ENCODE results near the gene ZNF385A.

DNA sequence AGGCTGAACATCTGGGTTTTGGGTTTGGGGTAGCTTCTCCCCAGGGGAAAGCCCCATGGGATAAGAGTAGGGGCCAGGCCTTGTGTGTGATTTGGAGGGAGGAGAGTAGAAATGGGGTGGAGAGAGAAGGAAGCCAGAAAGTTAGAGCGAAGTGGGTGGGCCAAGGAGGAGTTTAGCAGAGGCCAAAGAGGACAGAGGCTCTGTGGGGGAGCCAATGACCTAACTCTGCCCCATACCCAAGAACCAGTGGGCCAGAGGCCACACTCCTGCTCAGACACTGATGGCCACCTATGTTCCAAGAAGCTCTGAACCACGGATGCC, 9.3 kb downstream of the ZNF385A start:
- TF ChIP-seq, protein P1, sequence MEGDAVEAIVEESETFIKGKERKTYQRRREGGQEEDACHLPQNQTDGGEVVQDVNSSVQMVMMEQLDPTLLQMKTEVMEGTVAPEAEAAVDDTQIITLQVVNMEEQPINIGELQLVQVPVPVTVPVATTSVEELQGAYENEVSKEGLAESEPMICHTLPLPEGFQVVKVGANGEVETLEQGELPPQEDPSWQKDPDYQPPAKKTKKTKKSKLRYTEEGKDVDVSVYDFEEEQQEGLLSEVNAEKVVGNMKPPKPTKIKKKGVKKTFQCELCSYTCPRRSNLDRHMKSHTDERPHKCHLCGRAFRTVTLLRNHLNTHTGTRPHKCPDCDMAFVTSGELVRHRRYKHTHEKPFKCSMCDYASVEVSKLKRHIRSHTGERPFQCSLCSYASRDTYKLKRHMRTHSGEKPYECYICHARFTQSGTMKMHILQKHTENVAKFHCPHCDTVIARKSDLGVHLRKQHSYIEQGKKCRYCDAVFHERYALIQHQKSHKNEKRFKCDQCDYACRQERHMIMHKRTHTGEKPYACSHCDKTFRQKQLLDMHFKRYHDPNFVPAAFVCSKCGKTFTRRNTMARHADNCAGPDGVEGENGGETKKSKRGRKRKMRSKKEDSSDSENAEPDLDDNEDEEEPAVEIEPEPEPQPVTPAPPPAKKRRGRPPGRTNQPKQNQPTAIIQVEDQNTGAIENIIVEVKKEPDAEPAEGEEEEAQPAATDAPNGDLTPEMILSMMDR (conservative IDR thresholded peaks at IDR 0.05; ENCODE audit: low read depth, low read length), result no peak
- TF ChIP-seq POLR2A (IDR thresholded peaks at IDR 0.05; ENCODE audit: low read depth, low read length) (no peak), CHD1 (IDR thresholded peaks at IDR 0.05; ENCODE audit: low read depth, low read length) (no peak), RFX5 (IDR thresholded peaks at IDR 0.05; ENCODE audit: low read depth, low read length) (no peak), MAFK (IDR thresholded peaks at IDR 0.05; ENCODE audit: low read depth, low read length) (no peak), BHLHE40 (IDR thresholded peaks at IDR 0.05; ENCODE audit: low read depth, low read length) (no peak), RAD21 (IDR thresholded peaks at IDR 0.05; ENCODE audit: low read length) (no peak), ELK1 (IDR thresholded peaks at IDR 0.05; ENCODE audit: borderline replicate concordance, low read depth, low read length) (no peak), FOS (IDR thresholded peaks at IDR 0.05; ENCODE audit: low read depth, low read length) (no peak), CEBPB (IDR thresholded peaks at IDR 0.05; ENCODE audit: low read depth, low read length) (no peak), SMC3 (IDR thresholded peaks at IDR 0.05; ENCODE audit: low read depth, low read length) (no peak), RCOR1 (IDR thresholded peaks at IDR 0.05; ENCODE audit: insufficient replicate concordance, low read length) (no peak)
- TF ChIP-seq, protein P2, sequence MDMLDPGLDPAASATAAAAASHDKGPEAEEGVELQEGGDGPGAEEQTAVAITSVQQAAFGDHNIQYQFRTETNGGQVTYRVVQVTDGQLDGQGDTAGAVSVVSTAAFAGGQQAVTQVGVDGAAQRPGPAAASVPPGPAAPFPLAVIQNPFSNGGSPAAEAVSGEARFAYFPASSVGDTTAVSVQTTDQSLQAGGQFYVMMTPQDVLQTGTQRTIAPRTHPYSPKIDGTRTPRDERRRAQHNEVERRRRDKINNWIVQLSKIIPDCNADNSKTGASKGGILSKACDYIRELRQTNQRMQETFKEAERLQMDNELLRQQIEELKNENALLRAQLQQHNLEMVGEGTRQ (IDR thresholded peaks at IDR 0.05; ENCODE audit: low read depth, low read length), result no peak
